ENCODE measurements around the gene SMARCA1. TPM values are rescaled to one million over a fixed set of nuclear protein-coding genes. Genes with fewer than 3 reads are reported as not detected.

The SMARCA1 gene
- total and polyA plus RNA-seq, 2 donors (not counting 1 experiment from before 2014, with no cell fraction given): 53.3 to 74.5 TPM

- Histone ChIP-seq H3K27ac (ENCODE audit: insufficient read depth, low read length) (peak overlapping the region; percentile 47), H2AFZ (ENCODE audit: low read length) (no peak overlapping the region)
These were observed 859 bp downstream of the SMARCA1 start for GRCh38 chrX:129522184-129523078.

GRCh38 chrX:129520151-129520550 lies 3.1 kb downstream of the SMARCA1 start:
- H3K79me2 ChIP-seq (ENCODE audit: control insufficient read depth, insufficient read depth, low read length): peaks cover 24% of the 10 kb centered on the region
- DNase-seq (ENCODE audit: low read depth in 2 of 2): no peak
- H3K9ac ChIP-seq (ENCODE audit: insufficient read depth, low read length): no peak overlapping the region
- H3K9me3 ChIP-seq (ENCODE audit: control insufficient read depth, insufficient read depth, low read depth, low read length): no peaks in the 10 kb centered on the region
- TF ChIP-seq CTCF (conservative IDR thresholded peaks at IDR 0.05 in 1 of 2, IDR thresholded peaks at IDR 0.05 in 1 of 2; ENCODE audit: low read depth in 1 of 2, low read length in 2 of 2): no peak
- TF ChIP-seq EZH2 (IDR thresholded peaks at IDR 0.05; ENCODE audit: low read length, missing control alignments): no peak
- no peak overlapping the region for H3K27ac ChIP-seq (ENCODE audit: insufficient read depth, low read length)
- no peak overlapping the region for H3K4me2 ChIP-seq (ENCODE audit: extremely low read depth, insufficient read depth, low read length)
- no peaks in the 10 kb centered on the region for H3K36me3 ChIP-seq (ENCODE audit: control insufficient read depth, insufficient read depth, low read length)
- no peak overlapping the region for H3K4me3 ChIP-seq (replicated peaks in 1 of 4; ENCODE audit: control extremely low read depth in 1 of 4, insufficient read depth in 1 of 4, low read depth in 3 of 4, low read length in 4 of 4)
- no peaks in the 10 kb centered on the region for H4K20me1 ChIP-seq (ENCODE audit: control insufficient read depth, extremely low read depth, insufficient read depth, low read length)
- H3K27me3 ChIP-seq (ENCODE audit: control insufficient read depth, insufficient read depth, low read length): no peaks in the 10 kb centered on the region
- H2AFZ ChIP-seq (ENCODE audit: low read length): no peak overlapping the region
- no peaks in the 10 kb centered on the region for H3K4me1 ChIP-seq (ENCODE audit: control insufficient read depth, extremely low read depth, insufficient read depth, low read length)

More at GRCh38 chrX:129522184-129523078, 859 bp downstream of the SMARCA1 start:
- peak overlapping the region; percentile 85 for H3K9ac ChIP-seq (ENCODE audit: insufficient read depth, low read length)
- peak; percentile 10 to 20 for TF ChIP-seq CTCF (conservative IDR thresholded peaks at IDR 0.05 in 1 of 2, IDR thresholded peaks at IDR 0.05 in 1 of 2; ENCODE audit: low read depth in 1 of 2, low read length in 2 of 2)
- TF ChIP-seq EZH2 (IDR thresholded peaks at IDR 0.05; ENCODE audit: low read length, missing control alignments): no peak
- peaks cover 24% of the 10 kb centered on the region for H3K79me2 ChIP-seq (ENCODE audit: control insufficient read depth, insufficient read depth, low read length)
- no peaks in the 10 kb centered on the region for H3K9me3 ChIP-seq (ENCODE audit: control insufficient read depth, insufficient read depth, low read depth, low read length)
- no peaks in the 10 kb centered on the region for H3K4me1 ChIP-seq (ENCODE audit: control insufficient read depth, extremely low read depth, insufficient read depth, low read length)
- no peaks in the 10 kb centered on the region for H3K27me3 ChIP-seq (ENCODE audit: control insufficient read depth, insufficient read depth, low read length)
- H3K4me3 ChIP-seq (replicated peaks in 1 of 4; ENCODE audit: control extremely low read depth in 1 of 4, insufficient read depth in 1 of 4, low read depth in 3 of 4, low read length in 4 of 4): peak overlapping the region; percentile 65 to 78 (median 74)
- peak; percentile 60 to 69 for DNase-seq (ENCODE audit: low read depth in 2 of 2)
- H4K20me1 ChIP-seq (ENCODE audit: control insufficient read depth, extremely low read depth, insufficient read depth, low read length): no peaks in the 10 kb centered on the region
- H3K36me3 ChIP-seq (ENCODE audit: control insufficient read depth, insufficient read depth, low read length): no peaks in the 10 kb centered on the region
- peak overlapping the region; percentile 64 for H3K4me2 ChIP-seq (ENCODE audit: extremely low read depth, insufficient read depth, low read length)

- no peak for TF ChIP-seq CTCF (conservative IDR thresholded peaks at IDR 0.05 in 1 of 2, IDR thresholded peaks at IDR 0.05 in 1 of 2; ENCODE audit: low read depth in 1 of 2, low read length in 2 of 2)
- no peak for TF ChIP-seq EZH2 (IDR thresholded peaks at IDR 0.05; ENCODE audit: low read length, missing control alignments)
- no peaks in the 10 kb centered on the region for H3K4me1 ChIP-seq (ENCODE audit: control insufficient read depth, extremely low read depth, insufficient read depth, low read length)
- H3K27ac ChIP-seq (ENCODE audit: insufficient read depth, low read length): no peak overlapping the region
- H2AFZ ChIP-seq (ENCODE audit: low read length): no peak overlapping the region
- H3K9me3 ChIP-seq (ENCODE audit: control insufficient read depth, insufficient read depth, low read depth, low read length): no peaks in the 10 kb centered on the region
- no peak overlapping the region for H3K4me2 ChIP-seq (ENCODE audit: extremely low read depth, insufficient read depth, low read length)
- DNase-seq (ENCODE audit: low read depth in 2 of 2): no peak
- H4K20me1 ChIP-seq (ENCODE audit: control insufficient read depth, extremely low read depth, insufficient read depth, low read length): no peaks in the 10 kb centered on the region
- no peaks in the 10 kb centered on the region for H3K36me3 ChIP-seq (ENCODE audit: control insufficient read depth, insufficient read depth, low read length)
- H3K9ac ChIP-seq (ENCODE audit: insufficient read depth, low read length): no peak overlapping the region
- H3K79me2 ChIP-seq (ENCODE audit: control insufficient read depth, insufficient read depth, low read length): peaks cover 21% of the 10 kb centered on the region
- H3K27me3 ChIP-seq (ENCODE audit: control insufficient read depth, insufficient read depth, low read length): no peaks in the 10 kb centered on the region
- no peak overlapping the region for H3K4me3 ChIP-seq (replicated peaks in 1 of 4; ENCODE audit: control extremely low read depth in 1 of 4, insufficient read depth in 1 of 4, low read depth in 3 of 4, low read length in 4 of 4)
These were observed 6.9 kb downstream of the SMARCA1 start for GRCh38 chrX:129516402-129516801.

All from fibroblast of lung (primary cell).